Measurements from ENCODE around the gene TCF7L2.

DNA sequence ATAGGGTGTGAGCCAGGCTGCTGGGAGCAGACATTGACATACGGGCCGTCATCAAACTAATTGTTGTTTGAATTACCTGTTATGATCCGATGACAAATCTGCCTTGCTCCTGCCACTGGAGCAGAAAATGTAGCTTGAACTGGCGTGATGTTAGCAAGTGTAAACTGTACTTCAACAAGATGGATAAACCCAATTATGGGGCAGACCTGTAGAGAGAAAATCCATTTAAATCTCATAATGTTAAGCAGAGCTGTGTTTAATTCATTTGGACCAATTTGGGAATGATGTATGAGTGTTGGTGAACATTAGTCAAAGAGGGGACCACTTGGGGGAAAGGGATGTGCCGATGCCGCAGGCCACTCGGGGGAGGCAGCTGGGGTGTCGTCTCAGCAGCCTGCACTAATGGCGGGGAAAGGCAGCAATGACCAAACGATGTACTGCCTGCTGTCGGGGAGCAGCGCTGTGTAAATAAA lies 27.4 kb downstream of the TCF7L2 start:
- TF ChIP-seq, protein P1, sequence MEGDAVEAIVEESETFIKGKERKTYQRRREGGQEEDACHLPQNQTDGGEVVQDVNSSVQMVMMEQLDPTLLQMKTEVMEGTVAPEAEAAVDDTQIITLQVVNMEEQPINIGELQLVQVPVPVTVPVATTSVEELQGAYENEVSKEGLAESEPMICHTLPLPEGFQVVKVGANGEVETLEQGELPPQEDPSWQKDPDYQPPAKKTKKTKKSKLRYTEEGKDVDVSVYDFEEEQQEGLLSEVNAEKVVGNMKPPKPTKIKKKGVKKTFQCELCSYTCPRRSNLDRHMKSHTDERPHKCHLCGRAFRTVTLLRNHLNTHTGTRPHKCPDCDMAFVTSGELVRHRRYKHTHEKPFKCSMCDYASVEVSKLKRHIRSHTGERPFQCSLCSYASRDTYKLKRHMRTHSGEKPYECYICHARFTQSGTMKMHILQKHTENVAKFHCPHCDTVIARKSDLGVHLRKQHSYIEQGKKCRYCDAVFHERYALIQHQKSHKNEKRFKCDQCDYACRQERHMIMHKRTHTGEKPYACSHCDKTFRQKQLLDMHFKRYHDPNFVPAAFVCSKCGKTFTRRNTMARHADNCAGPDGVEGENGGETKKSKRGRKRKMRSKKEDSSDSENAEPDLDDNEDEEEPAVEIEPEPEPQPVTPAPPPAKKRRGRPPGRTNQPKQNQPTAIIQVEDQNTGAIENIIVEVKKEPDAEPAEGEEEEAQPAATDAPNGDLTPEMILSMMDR (conservative IDR thresholded peaks at IDR 0.05 in 1 of 2, IDR thresholded peaks at IDR 0.05 in 1 of 2; ENCODE audit: extremely low read depth in 1 of 2, insufficient read depth in 1 of 2, low read depth in 1 of 2, low read length in 2 of 2) = no peak
- TF ChIP-seq EZH2 (IDR thresholded peaks at IDR 0.05; ENCODE audit: borderline replicate concordance, low read length) = no peak

Data from mammary epithelial cell (primary cell).